ENCODE data around the gene HSPBP1.
A peak's percentile ranks its signal among the peaks of the same experiment; 100 is the strongest.

The HSPBP1 gene

DNA sequence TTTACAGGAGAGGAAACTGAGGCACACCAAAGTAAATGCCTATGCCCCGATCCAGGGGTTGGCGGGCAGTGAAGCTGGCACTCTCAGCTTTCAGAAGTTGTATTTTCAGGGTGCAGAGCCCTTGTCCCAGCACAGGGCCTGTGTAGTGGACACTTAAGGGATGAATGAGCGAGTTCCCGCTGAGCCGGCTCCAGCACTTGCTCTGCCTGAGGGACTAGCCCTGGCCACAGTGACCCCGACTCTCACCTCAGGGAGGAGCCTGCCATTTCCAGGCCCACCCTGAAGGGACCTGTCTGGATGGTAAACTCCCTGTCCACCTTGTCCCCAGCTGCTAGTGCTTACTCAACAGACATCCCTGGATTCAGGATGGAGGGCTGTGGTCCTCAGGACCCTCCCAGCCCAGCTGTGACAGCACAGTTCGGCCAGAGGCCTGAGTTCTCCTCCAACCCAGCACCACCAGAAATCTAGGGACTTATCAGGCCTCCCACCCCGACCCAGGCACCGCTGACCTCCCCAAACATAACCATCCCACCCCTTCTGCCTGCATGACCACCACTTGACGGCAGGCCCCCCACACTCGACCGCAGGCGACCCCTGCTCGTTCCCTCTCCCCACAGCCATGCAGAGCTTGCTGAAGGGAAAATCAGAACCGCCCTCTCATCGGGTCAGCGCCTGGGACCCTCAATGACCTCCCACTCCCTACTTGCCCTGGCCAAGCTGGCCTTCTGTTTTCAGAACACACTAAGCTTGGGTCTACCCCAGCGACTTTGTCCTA, 29.5 kb downstream of the HSPBP1 start:
- TF ChIP-seq, protein P1, sequence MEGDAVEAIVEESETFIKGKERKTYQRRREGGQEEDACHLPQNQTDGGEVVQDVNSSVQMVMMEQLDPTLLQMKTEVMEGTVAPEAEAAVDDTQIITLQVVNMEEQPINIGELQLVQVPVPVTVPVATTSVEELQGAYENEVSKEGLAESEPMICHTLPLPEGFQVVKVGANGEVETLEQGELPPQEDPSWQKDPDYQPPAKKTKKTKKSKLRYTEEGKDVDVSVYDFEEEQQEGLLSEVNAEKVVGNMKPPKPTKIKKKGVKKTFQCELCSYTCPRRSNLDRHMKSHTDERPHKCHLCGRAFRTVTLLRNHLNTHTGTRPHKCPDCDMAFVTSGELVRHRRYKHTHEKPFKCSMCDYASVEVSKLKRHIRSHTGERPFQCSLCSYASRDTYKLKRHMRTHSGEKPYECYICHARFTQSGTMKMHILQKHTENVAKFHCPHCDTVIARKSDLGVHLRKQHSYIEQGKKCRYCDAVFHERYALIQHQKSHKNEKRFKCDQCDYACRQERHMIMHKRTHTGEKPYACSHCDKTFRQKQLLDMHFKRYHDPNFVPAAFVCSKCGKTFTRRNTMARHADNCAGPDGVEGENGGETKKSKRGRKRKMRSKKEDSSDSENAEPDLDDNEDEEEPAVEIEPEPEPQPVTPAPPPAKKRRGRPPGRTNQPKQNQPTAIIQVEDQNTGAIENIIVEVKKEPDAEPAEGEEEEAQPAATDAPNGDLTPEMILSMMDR (IDR thresholded peaks at IDR 0.05; ENCODE audit: insufficient read depth, low read depth, low read length, missing control alignments): no peak

DNA sequence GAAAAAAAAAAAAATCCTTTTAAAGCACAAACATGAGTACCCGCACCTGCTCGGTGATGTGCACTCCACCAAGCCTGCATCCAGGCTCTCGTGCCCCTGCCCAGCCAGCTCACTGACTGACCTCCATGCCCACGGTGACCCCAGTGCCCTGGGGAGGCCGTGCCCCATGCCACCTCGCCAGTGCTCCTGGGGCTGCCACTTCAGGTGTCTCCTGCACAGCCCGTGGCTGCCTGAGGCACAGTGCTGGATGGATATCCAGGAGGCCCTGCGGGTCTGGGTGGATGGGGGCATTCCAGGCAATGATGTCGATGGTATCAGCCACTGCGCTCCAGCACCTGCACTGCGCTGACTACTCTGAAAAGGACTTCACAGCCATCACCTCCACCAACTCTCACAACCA, 30.1 kb downstream of the HSPBP1 start:
- no peak for DNase-seq (ENCODE audit: low read depth)
- TF ChIP-seq, protein P1 (IDR thresholded peaks at IDR 0.05; ENCODE audit: insufficient read depth, low read depth, low read length, missing control alignments): no peak
- H3K4me3 ChIP-seq (ENCODE audit: low read length): no peak overlapping the region

More for the DNA sequence above, 29.5 kb downstream of the HSPBP1 start:
- no peak overlapping the region for H3K4me3 ChIP-seq (ENCODE audit: low read length)
- DNase-seq (ENCODE audit: low read depth): no peak

- no peak overlapping the region for H3K4me3 ChIP-seq (ENCODE audit: low read length)
- TF ChIP-seq, protein P1 (IDR thresholded peaks at IDR 0.05; ENCODE audit: insufficient read depth, low read depth, low read length, missing control alignments): no peak
- no peak for DNase-seq (ENCODE audit: low read depth)
Observed at GRCh38 chr19:55248704-55249103, 31.2 kb downstream of the HSPBP1 start.

DNA sequence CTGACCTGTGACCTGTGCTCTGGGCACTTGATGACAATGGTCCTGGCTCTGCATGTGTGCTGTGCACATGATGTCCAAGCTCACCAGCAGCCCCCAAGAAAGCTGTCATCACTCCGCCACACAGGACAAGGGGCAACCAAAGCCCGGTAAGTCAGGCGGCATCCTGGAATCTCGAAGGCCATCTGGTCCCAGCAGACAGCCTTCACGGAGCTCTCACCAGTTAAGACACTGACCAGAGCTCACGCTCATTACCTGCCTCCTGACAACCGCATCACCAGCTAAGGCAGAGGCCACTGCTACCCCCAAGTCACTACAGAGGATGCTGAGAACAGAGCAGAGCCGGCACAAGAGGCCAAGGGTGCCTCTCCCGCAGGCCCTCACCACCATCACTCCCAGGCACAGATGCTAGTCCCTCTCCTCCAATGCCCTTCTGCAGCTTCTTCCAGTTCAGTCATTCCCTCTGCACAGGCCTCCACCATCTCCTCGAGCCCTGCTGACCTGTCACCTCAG, 31.7 kb downstream of the HSPBP1 start:
- no peak overlapping the region for H3K4me3 ChIP-seq (ENCODE audit: low read length)
- no peak for DNase-seq (ENCODE audit: low read depth)
- TF ChIP-seq, protein P1 (IDR thresholded peaks at IDR 0.05; ENCODE audit: insufficient read depth, low read depth, low read length, missing control alignments): no peak

DNA sequence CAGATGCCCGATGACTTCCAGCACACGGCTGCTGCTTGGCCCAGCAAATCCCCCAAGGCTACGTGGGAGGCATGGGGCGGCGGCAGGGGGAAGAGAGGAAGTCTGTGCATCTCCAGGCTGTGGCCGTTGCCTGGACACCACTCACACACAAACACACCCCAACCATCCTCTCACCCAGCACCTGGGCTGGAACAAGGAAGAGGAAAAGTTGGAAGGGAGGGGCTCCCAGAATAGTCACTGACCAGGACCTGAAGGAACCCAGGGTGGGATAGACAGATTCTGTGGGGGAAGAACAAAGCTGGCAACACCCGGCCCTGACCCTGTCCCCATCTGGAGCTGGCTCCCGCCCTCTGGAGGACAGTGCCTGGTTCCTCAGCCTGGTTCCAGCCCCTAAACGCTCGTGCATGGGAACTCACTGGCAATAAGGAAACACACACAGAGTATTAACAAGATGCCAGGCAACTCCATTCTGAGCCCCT, 32.2 kb downstream of the HSPBP1 start:
- TF ChIP-seq, protein P1 (IDR thresholded peaks at IDR 0.05; ENCODE audit: insufficient read depth, low read depth, low read length, missing control alignments): no peak
- peak; percentile 85 for DNase-seq (ENCODE audit: low read depth)
- H3K4me3 ChIP-seq (ENCODE audit: low read length): no peak overlapping the region

DNA sequence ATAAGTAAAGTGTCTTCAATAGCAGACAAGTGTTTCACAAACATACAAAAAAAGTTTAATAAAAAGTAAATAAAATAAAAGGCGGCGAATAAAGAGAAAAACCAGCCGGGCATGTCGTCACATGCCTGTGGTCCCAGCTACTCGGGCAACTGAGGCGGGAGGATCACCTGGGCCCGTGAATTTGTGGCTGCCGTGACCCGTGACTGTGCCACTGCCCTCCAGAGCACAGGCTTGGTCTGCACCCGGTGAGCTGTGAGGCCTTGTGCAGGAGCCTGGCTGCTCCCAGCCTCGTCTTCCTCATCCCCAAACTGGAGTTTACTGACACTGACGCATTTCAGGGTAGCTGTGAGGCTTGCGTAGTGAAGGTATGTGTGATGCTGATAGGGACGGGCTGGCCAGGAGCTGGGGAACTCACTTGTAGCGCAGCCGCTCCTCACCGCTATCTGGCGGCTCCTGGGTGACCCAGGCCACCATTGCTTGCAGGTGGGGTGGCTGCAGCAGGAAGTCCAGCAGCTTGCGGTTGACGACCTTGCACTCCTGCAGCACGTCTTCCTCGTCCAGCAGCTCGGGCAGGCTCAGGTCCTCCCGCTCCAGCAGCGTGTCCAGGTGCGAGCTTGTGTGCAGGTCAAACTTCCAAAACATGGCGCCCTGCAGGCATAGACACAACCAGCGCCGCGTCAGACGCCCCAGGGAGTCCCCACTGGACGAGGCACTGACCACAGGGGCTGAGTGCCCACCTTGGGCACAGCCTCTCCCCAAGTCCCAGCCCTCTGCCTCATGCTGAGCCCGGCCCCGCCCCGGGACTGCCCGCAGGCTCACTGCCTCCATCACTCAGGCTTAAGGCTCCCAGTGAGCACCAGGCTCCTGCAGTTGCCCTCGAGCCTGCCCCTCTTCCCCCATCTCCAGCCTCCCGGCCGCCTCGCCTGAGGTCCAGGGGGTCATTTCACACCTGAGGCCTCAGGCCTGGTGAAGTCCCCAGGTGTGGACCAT, 33.2 kb downstream of the HSPBP1 start:
- TF ChIP-seq, protein P1 (IDR thresholded peaks at IDR 0.05; ENCODE audit: insufficient read depth, low read depth, low read length, missing control alignments): no peak
- DNase-seq (ENCODE audit: low read depth): no peak
- no peak overlapping the region for H3K4me3 ChIP-seq (ENCODE audit: low read length)
